Endothelial cell of umbilical vein (primary cell): ENCODE measurements around the gene TSPAN4. TPM values are rescaled to one million over a fixed set of nuclear protein-coding genes. Genes with fewer than 3 reads are reported as not detected.

Experiments
- BruUV-seq: library from RNA; stranded (reverse); fragments of 400-500 nt; replicated peaks from 2 replicates; lab custom pipeline; 2021; lab: Mats Ljungman, UMichigan
- CTCF ChIA-PET: fragments of 300-600, 350-600 bp; sonication (Branson Sonifier 250); formaldehyde crosslinking; loops from one replicate; lab custom pipeline; 2021; ENCODE audit warnings: antibody characterized with exemption, inconsistent platforms; lab: Charles Lee
- POLR2A ChIA-PET: fragments of 300-600, 350-600 bp; sonication (Branson Sonifier 250); formaldehyde crosslinking; loops from one replicate; lab custom pipeline; 2021; ENCODE audit warnings: antibody characterized with exemption, inconsistent platforms; lab: Charles Lee
- DNase-seq: peaks from one replicate; pipeline ENCODE4 v3.0.0-alpha.2; 2011; ENCODE audit warnings: low read depth, low spot score
- FAIRE-seq: peaks from 2 replicates; lab custom pipeline; 2011; peaks lifted over from hg19 to GRCh38; lab: Jason Lieb, UNC
- H2AFZ ChIP-seq: 2 replicates; pipeline ENCODE4 v1.6.0; 2012; ENCODE audit warnings: low read depth, low read length, control low read depth, inconsistent platforms
- H3K27ac ChIP-seq: 2 replicates; pipeline ENCODE4 v1.5.1; 2011; ENCODE audit warnings: low read depth, mild to moderate bottlenecking, control low read depth, low read length, moderate library complexity; ENCODE audit not compliant: insufficient read depth
- H3K27me3 ChIP-seq, 2 experiments: 2 replicates each; pipeline versions ENCODE4 v1.6.0 to v1.6.1; 2011; ENCODE audit warnings: low read length in 2 of 2, mixed read lengths in 1 of 2; ENCODE audit not compliant: control insufficient read depth in 2 of 2, insufficient read depth in 2 of 2
- H3K36me3 ChIP-seq, 2 experiments: 2 replicates in 1 of 2; 3 replicates in 1 of 2; pipeline ENCODE4 v1.5.1; 2011; ENCODE audit warnings: low read length in 2 of 2, mild to moderate bottlenecking in 1 of 2, moderate library complexity in 1 of 2; ENCODE audit not compliant: control insufficient read depth in 2 of 2, insufficient read depth in 2 of 2; ENCODE audit errors: extremely low read depth in 1 of 2
- H3K4me1 ChIP-seq: 3 replicates; pipeline ENCODE4 v1.5.1; 2011; ENCODE audit warnings: mild to moderate bottlenecking, low read length; ENCODE audit not compliant: control insufficient read depth, insufficient read depth; ENCODE audit errors: extremely low read depth
- H3K4me2 ChIP-seq: 2 replicates; pipeline ENCODE4 v1.6.1; 2011; ENCODE audit warnings: low read length, control low read depth, mixed read lengths; ENCODE audit not compliant: insufficient read depth
- H3K4me3 ChIP-seq, 3 experiments: fragments of 200-600 bp in 1 of 3; sonication (generic), shearing (Covaris generic) in 1 of 3; replicated peaks in 1 of 3; 2 replicates each; pipeline ENCODE4 v1.5.1; 2011 to 2016; ENCODE audit warnings: control low read depth in 3 of 3, low read length in 3 of 3, mild to moderate bottlenecking in 2 of 3, inconsistent platforms in 1 of 3, low read depth in 1 of 3, moderate library complexity in 1 of 3; ENCODE audit not compliant: insufficient read depth in 1 of 3
- H3K79me2 ChIP-seq: 2 replicates; pipeline ENCODE4 v1.6.0; 2012; ENCODE audit warnings: low read length, inconsistent platforms; ENCODE audit not compliant: control insufficient read depth, insufficient read depth
- H3K9ac ChIP-seq: replicated peaks from 2 replicates; pipeline ENCODE3; 2011; ENCODE audit warnings: low read length, control low read depth; ENCODE audit not compliant: insufficient read depth; ENCODE audit errors: extremely low read depth
- H3K9me1 ChIP-seq: replicated peaks from 3 replicates; pipeline ENCODE4 v1.6.0; 2011; ENCODE audit warnings: mild to moderate bottlenecking, low read length; ENCODE audit not compliant: control insufficient read depth, insufficient read depth; ENCODE audit errors: extremely low read depth
- H3K9me3 ChIP-seq: replicated peaks from 2 replicates; pipeline ENCODE4 v1.5.1; 2012; ENCODE audit warnings: low read length, inconsistent platforms; ENCODE audit not compliant: control insufficient read depth, insufficient read depth
- H4K20me1 ChIP-seq: replicated peaks from 2 replicates; pipeline ENCODE3; 2011; ENCODE audit warnings: mild to moderate bottlenecking, low read length; ENCODE audit not compliant: control insufficient read depth, insufficient read depth; ENCODE audit errors: extremely low read depth
- CTCF ChIP-seq, 2 donors: IDR thresholded peaks; 1 replicate in 1 of 2; 2 replicates in 1 of 2; pipeline ENCODE4 v1.5.1; 2011; ENCODE audit warnings: low read length in 2 of 2, mild to moderate bottlenecking in 2 of 2, moderate library complexity in 2 of 2, control low read depth in 1 of 2, inconsistent platforms in 1 of 2, low read depth in 1 of 2; ENCODE audit not compliant: insufficient read depth in 1 of 2; ENCODE audit errors: extremely low read depth in 1 of 2
- EZH2 ChIP-seq: IDR thresholded peaks from 2 replicates; pipeline ENCODE4 v1.6.1; 2012; ENCODE audit warnings: borderline replicate concordance, low read depth, mild to moderate bottlenecking, moderate library complexity, low read length, inconsistent platforms; ENCODE audit not compliant: severe bottlenecking
- FOS ChIP-seq: IDR thresholded peaks from 2 replicates; pipeline ENCODE4 v1.6.1; 2011; ENCODE audit warnings: mild to moderate bottlenecking, low read length, moderate library complexity, borderline replicate concordance; ENCODE audit not compliant: insufficient read depth
- GATA2 ChIP-seq: IDR thresholded peaks from 2 replicates; pipeline ENCODE4 v1.7.0; 2011; ENCODE audit warnings: low read depth, mild to moderate bottlenecking, moderate library complexity, mixed read lengths, low read length; ENCODE audit not compliant: insufficient read length, insufficient read depth
- JUN ChIP-seq: IDR thresholded peaks from 2 replicates; pipeline ENCODE4 v1.6.1; 2011; ENCODE audit warnings: borderline replicate concordance, low read depth; ENCODE audit not compliant: insufficient read length, insufficient read depth
- MAX ChIP-seq: IDR thresholded peaks from 2 replicates; pipeline ENCODE4 v1.6.1; 2011; ENCODE audit not compliant: insufficient read depth, insufficient read length
- MYC ChIP-seq: IDR thresholded peaks from one replicate; pipeline ENCODE4 v1.6.1; 2011; ENCODE audit warnings: mild to moderate bottlenecking, low read depth, low read length
- POLR2A ChIP-seq: IDR thresholded peaks from 2 replicates; pipeline ENCODE4 v1.6.1; 2012; ENCODE audit warnings: low read depth, mild to moderate bottlenecking, control low read depth, low read length
- POLR2AphosphoS5 ChIP-seq: IDR thresholded peaks from 2 replicates; pipeline ENCODE4 v1.6.1; 2012; ENCODE audit warnings: low read depth, mild to moderate bottlenecking, control low read depth, low read length, moderate library complexity; ENCODE audit not compliant: insufficient read depth
- dilution Hi-C: fragments of 300-500 bp; cut with MboI; formaldehyde crosslinking; loops from one replicate; pipeline ENCODE4 v1.15.0; 2019; ENCODE audit warnings: low sequenced_read_pairs; ENCODE audit not compliant: extremely low pct_ligation_motif_present
- intact Hi-C: fragments of 100-400 bp; cut with micrococcal nuclease; formaldehyde crosslinking; loops from one replicate; pipeline ENCODE4 v1.10.0; 2022
- polyA plus RNA-seq, 4 experiments: library from polyadenylated mRNA; depleted of rRNA in 3 of 4; stranded (reverse) in 3 of 4; unstranded in 1 of 4; fragments of >200 nt; gene quantifications; 2 replicates each; pipeline versions ENCODE4 v1.2.1 to v1.2.3, GENCODE V29; 2011 to 2012; ENCODE audit warnings: missing spikeins in 1 of 4
- total RNA-seq: library from RNA; stranded (reverse); gene quantifications from 2 replicates; pipeline ENCODE4 v1.2.3, GENCODE V29; 2021

Gene TSPAN4
- total and polyA plus RNA-seq, 2 donors (not counting 3 experiments of a cell fraction or from before 2014, with no cell fraction given), result 114 to 199 TPM

- TF ChIP-seq CTCF (IDR thresholded peaks at IDR 0.05; ENCODE audit: extremely low read depth in 1 of 2, insufficient read depth in 1 of 2, low read depth in 1 of 2, low read length in 2 of 2) (peak in 1 of 2 donors; percentile 14), POLR2A (peak; percentile 7), GATA2 (no peak)
- dilution Hi-C loops, result no loop called here
- Histone ChIP-seq H3K4me2 (peak overlapping the region; percentile 57), H3K36me3 (peaks cover 5 to 25% of the 10 kb centered on the region in 2 experiments), H2AFZ (no peak overlapping the region), H3K27me3 (no peaks in the 10 kb centered on the region), H3K79me2 (peaks cover 41% of the 10 kb centered on the region), H3K9me3 (no peaks in the 10 kb centered on the region), H3K4me1 (peaks cover 19% of the 10 kb centered on the region), H3K27ac (no peak overlapping the region), H3K9ac (peak overlapping the region; percentile 97), H3K9me1 (no peaks in the 10 kb centered on the region), H4K20me1 (no peaks in the 10 kb centered on the region), H3K4me3 (peak overlapping the region in 1 of 3 experiments; percentile 80)
- intact Hi-C loops, result no loop called here
- POLR2A ChIA-PET, result interaction anchor here (1.2 kb wide), 1 partner anchor 22 kb away, joined by 6 read pairs; the partner anchor contains the start of gene CD151
- CTCF ChIA-PET, result interaction anchor here (0.8 to 1.4 kb wide), 5 partner anchors 8 to 239 kb away, joined by 3 to 11 read pairs (median 4); partner anchors contain the start of gene PNPLA2
- no TSS peak for BruUV-seq
- FAIRE-seq, result no peak
- DNase-seq, result no peak
Observed at GRCh38 chr11:811446-812245, 31.0 kb upstream of the TSPAN4 start.

GRCh38 chr11:812390-812789, 30.3 kb upstream of the TSPAN4 start:
- Histone ChIP-seq H3K27ac (no peak overlapping the region), H3K4me2 (no peak overlapping the region), H2AFZ (no peak overlapping the region), H3K4me1 (peaks cover 19% of the 10 kb centered on the region), H3K9ac (no peak overlapping the region), H3K36me3 (peaks cover 5 to 25% of the 10 kb centered on the region in 2 experiments), H3K27me3 (no peaks in the 10 kb centered on the region), H3K9me3 (no peaks in the 10 kb centered on the region), H4K20me1 (no peaks in the 10 kb centered on the region), H3K4me3 (no peak overlapping the region), H3K79me2 (peaks cover 41% of the 10 kb centered on the region), H3K9me1 (no peaks in the 10 kb centered on the region)
- no peak for DNase-seq
- TF ChIP-seq FOS (no peak), CTCF (IDR thresholded peaks at IDR 0.05; ENCODE audit: extremely low read depth in 1 of 2, insufficient read depth in 1 of 2, low read depth in 1 of 2, low read length in 2 of 2) (no peak), EZH2 (no peak), POLR2A (no peak), GATA2 (no peak), MAX (no peak), POLR2AphosphoS5 (no peak), MYC (no peak), JUN (no peak)
- ChIA-PET POLR2A (no interaction called here), CTCF (interaction anchor here (1.0 to 1.4 kb wide), 3 partner anchors 85 to 238 kb away, joined by 3 to 11 read pairs (median 4); no protein-coding TSS in a partner anchor)
- dilution Hi-C loops (no loop called here), intact Hi-C loops (no loop called here)
- no peak for FAIRE-seq
- BruUV-seq, result no TSS peak
